Measurements from ENCODE around the gene F13B.

- no peak for TF ChIP-seq CTCF (IDR thresholded peaks at IDR 0.05)
- TF ChIP-seq POLR2A (IDR thresholded peaks at IDR 0.05) = no peak
These were observed 26.3 kb upstream of the F13B start for GRCh38 chr1:197093226-197093885.
